LNCAP (cell line): ENCODE data around the gene FAM13A.

Experiments
- CTCF ChIP-seq: fragments of 450-650 bp; IDR thresholded peaks from 2 replicates; pipeline ENCODE4 v1.5.1; 2017; ENCODE audit warnings: mild to moderate bottlenecking

FAM13A gene

GRCh38 chr4:88897752-88898151 lies 159.2 kb downstream of the FAM13A start:
- TF ChIP-seq CTCF = no peak

- TF ChIP-seq CTCF = no peak
Observed at GRCh38 chr4:88897180-88897579, 159.8 kb downstream of the FAM13A start.

- TF ChIP-seq CTCF = no peak
Observed at GRCh38 chr4:88893961-88894360, 163.0 kb downstream of the FAM13A start.

- no peak for TF ChIP-seq CTCF
Observed at GRCh38 chr4:88892646-88893045, 164.3 kb downstream of the FAM13A start.

- no peak for TF ChIP-seq CTCF
Observed at GRCh38 chr4:88891636-88892035, 165.3 kb downstream of the FAM13A start.

GRCh38 chr4:88881227-88881569 lies 175.8 kb downstream of the FAM13A start:
- no peak for TF ChIP-seq CTCF

- no peak for TF ChIP-seq CTCF
Observed at GRCh38 chr4:88880501-88881226, 176.3 kb downstream of the FAM13A start.

- TF ChIP-seq CTCF = no peak
Observed at GRCh38 chr4:88879991-88880390, 177.0 kb downstream of the FAM13A start.
